Panc1 (cell line): Measurements from ENCODE around the gene WWTR1. TPM values are rescaled to one million over a fixed set of nuclear protein-coding genes. Genes with fewer than 3 reads are reported as not detected.

Source experiments
- ATAC-seq: fragments of 200-7000 bp; cut with Tn5 transposase; 2 replicates; pipeline ENCODE4 v1.9.1; 2020; ENCODE audit warnings: mild to moderate bottlenecking, moderate library complexity
- BruUV-seq: library from RNA; stranded (reverse); fragments of 400-500 nt; replicated peaks from 2 replicates; lab custom pipeline; 2021; lab: Mats Ljungman, UMichigan
- CTCF ChIA-PET: fragments of 300-600 bp; sonication (Branson Sonifier 250); formaldehyde crosslinking; loops from one replicate; lab custom pipeline; 2022; ENCODE audit warnings: antibody characterized with exemption; lab: Charles Lee
- POLR2A ChIA-PET: fragments of 300-600 bp; sonication (Branson Sonifier 250); formaldehyde crosslinking; loops from one replicate; lab custom pipeline; 2022; ENCODE audit warnings: antibody characterized with exemption; lab: Charles Lee
- DNase-seq: peaks from one replicate; pipeline ENCODE4 v3.0.0-alpha.2; 2010; ENCODE audit warnings: low read depth, low spot score
- H3K27ac ChIP-seq: 2 replicates; pipeline ENCODE4 v1.5.1; 2011; ENCODE audit warnings: mild to moderate bottlenecking, low read length, inconsistent platforms
- H3K27me3 ChIP-seq: fragments of 200-500 bp; sonication (Bioruptor generic); 2 replicates; pipeline ENCODE4 v1.6.0; 2014; ENCODE audit warnings: low read length, inconsistent platforms; ENCODE audit not compliant: control insufficient read depth, insufficient read depth
- H3K36me3 ChIP-seq: fragments of 200-500 bp; sonication (Bioruptor generic); 2 replicates; pipeline ENCODE4 v1.5.1; 2014; ENCODE audit warnings: inconsistent platforms, mild to moderate bottlenecking, low read length, moderate library complexity; ENCODE audit not compliant: control insufficient read depth, insufficient read depth
- H3K4me1 ChIP-seq: 2 replicates; pipeline ENCODE4 v1.5.1; 2011; ENCODE audit warnings: inconsistent platforms, mild to moderate bottlenecking, low read length, moderate library complexity; ENCODE audit not compliant: control insufficient read depth, insufficient read depth
- H3K4me3 ChIP-seq, 2 experiments: 2 replicates each; pipeline ENCODE4 v1.5.1; 2011 to 2012; ENCODE audit warnings: low read depth in 2 of 2, low read length in 2 of 2, mild to moderate bottlenecking in 2 of 2, inconsistent platforms in 1 of 2, moderate library complexity in 1 of 2
- H3K9me3 ChIP-seq: fragments of 200-500 bp; sonication (Bioruptor generic); 2 replicates; pipeline ENCODE4 v1.5.1; 2014; ENCODE audit warnings: low read depth, mild to moderate bottlenecking, inconsistent platforms, low read length, moderate library complexity; ENCODE audit not compliant: control insufficient read depth, insufficient read depth
- CTCF ChIP-seq: fragments of 450-650 bp; IDR thresholded peaks from 2 replicates; pipeline ENCODE4 v1.5.1; 2017; ENCODE audit warnings: mild to moderate bottlenecking
- POLR2AphosphoS5 ChIP-seq: IDR thresholded peaks from 2 replicates; pipeline ENCODE4 v1.6.1; 2012; ENCODE audit warnings: mild to moderate bottlenecking, low read depth, low read length, moderate library complexity
- REST ChIP-seq, 2 experiments: IDR thresholded peaks; 2 replicates each; pipeline ENCODE4 v1.6.1; 2011 to 2012; ENCODE audit warnings: low read depth in 2 of 2, control low read depth in 1 of 2, low read length in 1 of 2, mild to moderate bottlenecking in 1 of 2, moderate library complexity in 1 of 2; ENCODE audit not compliant: insufficient read depth in 1 of 2
- SIN3A ChIP-seq: IDR thresholded peaks from 2 replicates; pipeline ENCODE4 v1.6.1; 2012; ENCODE audit warnings: low read depth, mild to moderate bottlenecking, low read length, moderate library complexity, borderline replicate concordance; ENCODE audit not compliant: insufficient read depth
- TCF7L2 ChIP-seq: IDR thresholded peaks from 2 replicates; pipeline ENCODE4 v1.6.1; 2011; ENCODE audit warnings: mild to moderate bottlenecking, low read depth, low read length, inconsistent platforms
- in situ Hi-C: cut with HindIII; loops from 2 replicates; pipeline ENCODE4 v1.10.0; 2016; ENCODE audit warnings: low sequenced_read_pairs, low pct_unique_long_range_greater_than_20kb
- intact Hi-C: fragments of 100-400 bp; cut with micrococcal nuclease; formaldehyde crosslinking; loops from one replicate; pipeline ENCODE4 v1.10.0; 2022; ENCODE audit not compliant: unreplicated experiment
- total RNA-seq: library from RNA; stranded (reverse); gene quantifications from one replicate; pipeline ENCODE4 v1.2.1, GENCODE V29; 2021; ENCODE audit not compliant: unreplicated experiment

The WWTR1 gene
- total RNA-seq, 1 experiment from 2014 or later = 298 TPM

- ATAC-seq = peak; percentile 39
- intact Hi-C loops = loop anchor here (5.0 kb wide), 1 partner anchor 84 kb away; the partner anchor contains the start of gene WWTR1
These were observed 84.9 kb downstream of the WWTR1 start for GRCh38 chr3:149572796-149573414.

GRCh38 chr3:149571381-149571780 lies 86.4 kb downstream of the WWTR1 start:
- POLR2A ChIA-PET = no interaction called here
- H3K27ac ChIP-seq = peak overlapping the region; percentile 100
- TF ChIP-seq CTCF (no peak), REST (IDR thresholded peaks at IDR 0.05; ENCODE audit: insufficient read depth in 1 of 2, low read depth in 2 of 2, low read length in 1 of 2) (no peak), SIN3A (no peak), TCF7L2 (no peak)

More at GRCh38 chr3:149572796-149573414, 84.9 kb downstream of the WWTR1 start:
- no TSS peak for BruUV-seq
- Histone ChIP-seq H3K9me3 (no peaks in the 10 kb centered on the region), H3K27ac (peak overlapping the region; percentile 100), H3K4me3 (no peak overlapping the region), H3K27me3 (no peaks in the 10 kb centered on the region), H3K36me3 (peaks cover 27% of the 10 kb centered on the region), H3K4me1 (peaks cover 98% of the 10 kb centered on the region)
- no peak for DNase-seq
- in situ Hi-C loops = no loop called here
- TF ChIP-seq CTCF (no peak), POLR2AphosphoS5 (no peak; the same call in 1 of the 2 replicates), SIN3A (no peak), REST (IDR thresholded peaks at IDR 0.05; ENCODE audit: insufficient read depth in 1 of 2, low read depth in 2 of 2, low read length in 1 of 2) (no peak; a peak in 1 of 4 replicates), TCF7L2 (no peak)
- POLR2A ChIA-PET = interaction anchor here (0.6 to 1.2 kb wide), 3 partner anchors 13 to 252 kb away, joined by 3 to 5 read pairs (median 4); no protein-coding TSS in a partner anchor
- CTCF ChIA-PET = interaction anchor here (0.5 to 1.1 kb wide), 2 partner anchors 42 to 104 kb away, joined by 5 read pairs; no protein-coding TSS in a partner anchor

More at GRCh38 chr3:149571381-149571780, 86.4 kb downstream of the WWTR1 start:
- CTCF ChIA-PET = interaction anchor here (0.6 to 0.8 kb wide), 2 partner anchors 164 to 237 kb away, joined by 3 read pairs; no protein-coding TSS in a partner anchor
- H3K4me1 ChIP-seq = peaks cover 98% of the 10 kb centered on the region
- DNase-seq = no peak
- in situ Hi-C loops = no loop called here
- H3K9me3 ChIP-seq = no peaks in the 10 kb centered on the region
- no peak overlapping the region for H3K4me3 ChIP-seq
- no peaks in the 10 kb centered on the region for H3K27me3 ChIP-seq
- no peak for ATAC-seq
- H3K36me3 ChIP-seq = peaks cover 27% of the 10 kb centered on the region
- BruUV-seq = TSS peak; percentile 8
- intact Hi-C loops = loop anchor here (5.0 kb wide), 1 partner anchor 86 kb away; the partner anchor contains the start of gene WWTR1
